ENCODE data around the gene COPS2.
"Not testable (repeated sequence)": the region's sequence is repeated elsewhere in the genome, so short reads cannot be mapped to it uniquely, and the experiment has no call there.

The COPS2 gene

DNA sequence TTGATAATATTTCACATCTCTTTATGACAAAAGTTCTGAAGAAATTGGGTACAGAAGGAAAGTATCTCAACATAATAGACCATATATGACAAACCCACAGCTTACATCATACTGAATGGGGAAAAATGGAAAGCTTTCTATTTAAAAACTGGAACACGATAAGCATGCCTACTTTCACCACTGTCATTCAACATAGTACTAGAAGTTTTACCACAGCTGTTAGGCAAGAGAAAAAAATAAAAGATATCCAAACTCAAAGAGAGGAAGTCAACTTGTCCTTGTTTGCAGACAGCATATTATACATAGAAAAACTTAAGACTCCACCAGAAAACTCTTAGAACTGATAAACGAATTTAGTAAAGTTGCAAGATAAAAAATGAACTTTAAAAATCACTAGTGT is 40.3 kb downstream of the COPS2 start:
- in situ Hi-C loops (cut with MboI; ENCODE audit: low sequenced_read_pairs) = no loop called here

DNA sequence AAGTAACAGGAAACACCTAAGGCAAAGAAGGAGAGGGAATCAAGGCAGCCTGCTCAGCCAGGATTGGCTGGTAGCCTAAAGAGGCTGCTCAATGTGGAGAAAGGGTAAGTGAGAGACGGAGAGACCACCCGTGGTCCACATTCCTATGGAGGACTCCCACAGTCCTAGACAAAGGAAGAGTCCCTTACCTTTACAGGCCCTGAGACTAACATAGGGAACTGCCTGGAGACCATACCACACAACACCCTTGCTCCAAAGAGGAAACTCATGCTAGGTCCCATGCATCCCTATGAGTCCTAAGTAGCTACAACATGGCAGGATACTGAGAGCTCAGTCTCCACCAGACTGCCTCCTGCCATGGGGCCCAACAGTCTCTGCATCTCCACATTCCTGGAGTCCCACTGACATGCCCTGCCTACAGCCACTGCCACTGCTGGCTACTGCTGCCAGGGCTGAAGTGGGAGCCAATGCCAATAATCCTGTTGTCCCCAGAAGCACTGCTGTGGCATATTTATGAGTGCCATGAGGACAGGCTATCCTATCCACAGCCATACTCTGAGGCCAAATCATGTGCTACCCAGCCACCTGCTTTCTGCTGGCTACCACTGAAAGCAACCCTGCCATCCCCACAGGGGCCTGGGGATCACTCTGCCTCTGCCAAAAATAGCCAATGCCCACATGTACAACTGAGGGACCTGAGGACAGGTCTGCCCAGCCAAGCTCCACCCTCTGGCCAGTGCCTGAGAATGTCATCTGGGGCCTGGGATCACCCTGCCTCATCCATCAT is 45.0 kb downstream of the COPS2 start:
- in situ Hi-C loops (cut with MboI; ENCODE audit: low sequenced_read_pairs) = no loop called here

DNA sequence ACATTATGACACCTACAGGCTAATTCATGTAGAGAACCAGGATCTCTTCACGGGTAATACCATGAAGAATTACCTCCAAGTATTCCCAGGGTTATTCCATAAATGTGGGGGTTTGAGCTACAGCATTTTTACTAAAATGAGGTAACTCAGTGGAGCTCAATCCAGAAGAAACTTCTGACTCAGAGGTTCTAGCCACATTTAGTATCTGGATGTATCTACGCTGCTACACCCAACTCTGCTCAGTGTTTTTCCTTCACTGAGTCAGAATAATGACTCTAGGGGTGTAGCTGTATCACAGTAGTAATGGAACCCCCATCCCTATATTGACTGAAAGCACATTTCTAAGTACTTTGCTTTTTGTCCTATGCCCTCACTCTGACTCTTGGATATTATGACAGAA is 52.4 kb downstream of the COPS2 start:
- in situ Hi-C loops (cut with MboI; ENCODE audit: low sequenced_read_pairs) = no loop called here

DNA sequence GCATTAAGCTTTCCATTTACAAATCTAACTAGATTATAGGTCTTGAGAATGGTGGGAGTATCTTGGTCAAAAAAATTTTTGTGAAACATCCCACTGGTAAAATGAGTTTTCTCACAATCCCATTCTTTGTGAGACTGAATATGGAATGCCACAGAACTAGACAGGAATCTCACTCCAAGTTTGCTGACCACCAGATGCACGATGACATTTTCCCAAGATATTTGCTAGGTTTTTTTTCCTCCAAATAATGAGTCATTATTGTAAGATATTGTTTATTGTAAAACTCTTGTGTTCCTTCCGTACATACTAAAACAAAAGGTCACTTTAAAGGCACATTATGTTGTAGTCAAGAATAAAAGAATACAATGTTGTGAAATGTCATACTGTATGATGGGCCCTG is 53.9 kb downstream of the COPS2 start:
- in situ Hi-C loops (cut with MboI; ENCODE audit: low sequenced_read_pairs) = no loop called here

DNA sequence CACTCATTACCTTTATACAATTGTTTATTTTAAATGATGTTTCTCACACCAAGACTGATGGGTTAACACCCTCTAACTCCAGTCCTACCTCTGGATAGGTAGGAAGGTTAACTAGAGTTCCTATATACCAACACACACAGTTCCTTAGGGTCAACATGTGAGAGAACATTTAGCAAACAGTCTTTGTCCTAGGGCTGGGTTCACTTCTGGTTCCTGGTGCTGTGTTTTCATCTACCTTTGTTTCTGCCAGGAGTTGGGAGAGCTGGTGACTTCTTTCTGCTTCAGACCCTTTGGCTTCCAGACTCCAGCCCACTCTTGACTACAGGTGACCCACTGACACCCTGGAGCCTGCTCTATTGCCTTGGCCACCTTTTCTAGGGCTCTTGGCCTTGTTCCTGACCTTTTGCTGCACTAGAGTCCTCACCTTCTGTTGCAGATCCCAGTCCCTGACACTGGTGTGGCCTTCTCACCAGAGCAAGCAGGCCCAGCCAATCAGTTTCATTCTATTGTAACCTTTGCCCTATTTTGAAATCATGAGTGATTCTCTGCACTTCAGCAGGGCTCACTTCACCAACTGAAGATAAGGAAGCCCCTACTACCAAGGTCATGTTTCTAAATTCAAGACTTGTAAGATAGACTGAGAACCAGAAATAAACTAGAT is 59.2 kb downstream of the COPS2 start:
- in situ Hi-C loops (cut with MboI; ENCODE audit: low sequenced_read_pairs) = no loop called here

DNA sequence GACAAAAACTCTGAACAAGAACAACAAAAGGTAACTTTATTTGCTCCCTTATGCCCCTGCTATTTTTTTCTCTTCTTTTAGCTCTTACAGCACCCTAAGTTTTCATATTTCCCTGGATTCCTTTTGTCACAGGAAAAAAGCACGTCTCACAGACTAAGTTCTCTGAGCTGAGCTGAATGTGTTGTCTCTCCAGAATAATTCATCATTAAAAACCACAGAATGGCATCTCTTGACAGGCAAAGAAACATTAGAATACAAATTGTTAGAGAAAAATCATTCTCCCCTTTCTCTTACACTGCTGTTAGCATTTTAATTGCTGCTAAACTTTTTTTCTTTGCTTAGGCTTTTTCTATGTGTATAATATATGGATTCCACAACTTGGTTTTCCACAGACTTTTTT is 60.5 kb downstream of the COPS2 start:
- in situ Hi-C loops (cut with MboI; ENCODE audit: low sequenced_read_pairs) = no loop called here

DNA sequence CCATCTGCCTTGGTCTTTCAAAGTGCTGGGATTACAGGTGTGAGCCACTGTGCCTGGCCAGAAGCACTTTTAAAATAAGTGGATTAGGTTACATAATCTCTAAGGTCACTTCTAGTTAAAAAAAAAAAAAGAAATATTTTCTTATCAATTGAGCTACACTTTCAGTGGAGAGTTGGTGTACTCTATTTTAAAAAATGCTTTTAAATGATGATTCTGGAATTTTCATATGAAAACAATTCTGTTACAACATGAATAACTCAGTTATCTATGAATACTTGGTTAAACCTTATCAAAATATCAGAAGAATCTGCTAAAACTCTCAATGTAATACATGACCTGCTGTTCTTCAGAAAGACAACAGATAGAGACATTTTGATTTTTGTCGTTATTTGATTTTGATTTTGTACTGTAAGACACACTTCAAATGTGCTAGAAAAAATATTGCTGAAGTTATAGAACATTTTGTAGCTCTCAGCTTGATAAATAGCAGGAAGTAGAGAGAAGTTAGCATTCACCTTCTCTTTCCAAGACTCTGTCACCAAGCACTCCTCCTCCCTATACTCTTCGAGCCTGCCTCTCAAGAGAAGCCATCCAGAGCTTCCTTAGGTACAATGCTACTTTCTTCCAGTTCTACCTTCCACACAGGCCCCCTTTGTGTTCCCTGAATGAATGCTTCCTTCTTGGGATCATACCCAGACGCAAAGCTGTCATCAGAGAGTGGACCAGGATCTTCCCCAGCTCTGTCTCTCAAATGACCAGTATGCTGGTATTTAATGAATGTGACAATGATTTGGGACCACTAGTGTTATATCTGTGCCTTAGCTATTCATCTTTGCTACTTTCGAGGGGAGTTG is 61.9 kb downstream of the COPS2 start:
- in situ Hi-C loops (cut with MboI; ENCODE audit: low sequenced_read_pairs) = no loop called here

DNA sequence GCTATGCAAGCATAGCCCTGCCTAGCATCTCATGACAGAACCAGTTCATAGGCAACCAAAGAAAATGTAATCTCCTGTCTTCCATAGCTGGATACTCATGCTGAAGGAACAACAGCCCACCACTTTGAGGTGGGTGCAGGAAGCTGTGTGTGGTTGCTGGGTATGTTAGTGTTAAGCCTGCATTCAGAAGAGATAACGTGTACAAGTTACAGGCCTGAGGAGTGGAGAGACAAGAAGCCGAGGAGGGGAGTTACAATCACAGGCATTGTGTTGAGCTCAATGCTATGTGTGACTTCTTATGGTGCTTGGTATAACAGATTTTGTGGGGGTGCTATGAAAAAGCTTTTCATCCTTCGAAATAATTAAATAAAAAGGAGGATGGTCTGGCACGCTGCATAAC is 66.4 kb downstream of the COPS2 start:
- in situ Hi-C loops (cut with MboI; ENCODE audit: low sequenced_read_pairs) = no loop called here

DNA sequence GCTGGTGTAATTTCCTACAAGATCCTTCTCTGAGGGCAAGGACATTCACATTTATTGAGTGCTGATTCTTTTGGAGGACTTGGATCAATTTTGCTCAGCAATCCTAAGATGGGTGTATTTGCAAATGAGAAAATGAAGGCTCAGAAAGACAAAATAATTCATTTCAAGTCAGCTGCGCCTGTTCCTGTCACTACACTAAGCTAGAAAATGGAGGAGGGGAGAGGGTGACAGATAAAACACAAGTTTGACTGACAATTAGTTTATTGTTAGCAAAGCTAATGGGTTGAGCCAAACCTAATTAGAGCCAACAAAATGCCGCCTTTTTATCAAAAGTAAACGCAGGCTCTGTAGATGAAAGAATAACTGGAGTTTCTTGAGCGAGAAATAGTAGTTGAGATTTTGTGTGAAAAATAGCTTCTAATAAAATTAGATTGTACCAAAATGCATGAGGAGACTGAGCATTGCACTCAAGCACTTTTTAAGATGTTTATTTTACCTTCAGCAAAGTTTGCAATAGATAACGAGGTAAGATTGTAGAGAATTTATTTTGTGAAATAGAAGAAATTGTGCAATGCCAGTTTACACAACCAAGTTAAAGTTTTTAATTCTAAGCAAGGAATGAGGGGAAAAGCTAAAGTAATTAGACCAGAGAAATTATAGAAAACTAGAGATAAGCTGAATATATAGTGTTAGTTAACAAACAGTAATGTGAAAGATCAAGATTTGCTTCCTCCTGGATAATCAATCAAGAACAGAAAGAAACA is 69.5 kb downstream of the COPS2 start:
- in situ Hi-C loops (cut with MboI; ENCODE audit: low sequenced_read_pairs) = no loop called here

DNA sequence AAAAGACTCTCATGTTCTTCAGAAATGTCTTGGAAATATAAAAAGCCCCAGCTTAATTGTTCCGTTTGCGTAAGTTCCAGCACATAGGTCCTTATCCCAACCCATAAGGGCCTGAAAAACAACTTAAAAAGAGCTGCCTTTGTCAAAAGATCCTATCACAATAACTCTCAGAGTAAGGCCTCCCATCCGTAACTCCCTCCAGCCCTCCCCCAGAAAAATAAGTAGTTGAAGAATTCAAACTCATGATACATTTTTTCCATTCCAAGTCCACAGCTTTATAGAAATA is 71.2 kb downstream of the COPS2 start:
- in situ Hi-C loops (cut with MboI; ENCODE audit: low sequenced_read_pairs) = no loop called here

DNA sequence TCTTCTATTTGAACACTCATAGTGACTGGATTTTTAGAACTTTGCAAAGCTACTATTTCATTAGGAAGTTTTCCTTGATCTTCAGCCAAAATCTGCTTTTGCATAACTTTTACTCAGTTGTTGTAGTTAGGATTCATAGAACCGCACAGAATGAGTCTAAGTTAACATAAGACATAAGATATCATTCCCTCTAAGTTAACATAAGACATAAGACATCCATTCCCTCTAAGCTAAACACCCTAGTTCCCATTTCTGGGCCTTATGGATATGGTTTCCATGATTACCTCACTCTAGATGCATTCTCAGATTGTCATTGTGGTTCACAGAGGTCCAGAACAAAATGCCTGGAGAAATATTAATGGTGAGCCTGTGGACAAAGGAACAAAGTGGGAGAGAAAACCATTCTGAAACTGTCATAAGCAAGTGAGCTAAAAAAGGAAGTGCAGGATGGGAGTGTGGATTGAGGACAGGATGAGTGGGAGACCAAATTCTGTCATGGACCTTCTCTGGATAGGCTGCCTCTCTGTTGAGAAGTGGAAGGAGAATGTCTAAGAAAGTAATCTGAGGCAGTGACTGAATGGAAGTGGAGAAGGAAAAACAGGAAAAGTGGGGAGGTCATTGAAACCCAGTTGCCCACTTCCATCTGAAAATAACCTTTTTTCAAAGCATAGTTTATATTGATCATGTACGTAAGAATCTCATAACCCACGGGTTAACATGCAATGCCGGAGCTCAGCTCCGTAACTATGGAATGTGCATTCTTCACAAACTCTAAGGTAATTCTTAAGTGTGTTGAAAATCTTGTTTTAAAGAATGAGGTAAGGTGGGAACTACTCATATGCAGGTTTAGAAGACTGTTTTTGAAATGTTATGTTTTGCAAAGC is 71.8 kb downstream of the COPS2 start:
- in situ Hi-C loops (cut with MboI; ENCODE audit: low sequenced_read_pairs) = no loop called here

DNA sequence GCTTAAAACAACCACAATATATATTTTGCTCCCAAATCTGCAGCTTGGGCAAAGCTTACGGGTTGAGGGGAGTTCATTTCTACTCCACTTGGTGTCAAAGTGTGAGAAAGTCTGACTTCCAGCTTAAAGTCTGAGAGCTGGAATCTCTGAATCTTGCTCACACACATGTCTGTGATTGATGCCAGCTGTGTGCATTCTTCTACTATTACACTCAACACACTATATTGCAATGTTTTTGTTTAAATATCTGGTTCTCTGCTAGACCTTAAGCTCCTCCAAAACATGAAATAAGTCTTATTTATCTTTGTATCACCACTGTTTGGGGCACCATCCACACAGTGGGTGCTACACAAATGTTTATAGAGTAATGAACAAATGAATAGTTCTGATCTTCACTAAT is 72.4 kb downstream of the COPS2 start:
- in situ Hi-C loops (cut with MboI; ENCODE audit: low sequenced_read_pairs) = no loop called here

DNA sequence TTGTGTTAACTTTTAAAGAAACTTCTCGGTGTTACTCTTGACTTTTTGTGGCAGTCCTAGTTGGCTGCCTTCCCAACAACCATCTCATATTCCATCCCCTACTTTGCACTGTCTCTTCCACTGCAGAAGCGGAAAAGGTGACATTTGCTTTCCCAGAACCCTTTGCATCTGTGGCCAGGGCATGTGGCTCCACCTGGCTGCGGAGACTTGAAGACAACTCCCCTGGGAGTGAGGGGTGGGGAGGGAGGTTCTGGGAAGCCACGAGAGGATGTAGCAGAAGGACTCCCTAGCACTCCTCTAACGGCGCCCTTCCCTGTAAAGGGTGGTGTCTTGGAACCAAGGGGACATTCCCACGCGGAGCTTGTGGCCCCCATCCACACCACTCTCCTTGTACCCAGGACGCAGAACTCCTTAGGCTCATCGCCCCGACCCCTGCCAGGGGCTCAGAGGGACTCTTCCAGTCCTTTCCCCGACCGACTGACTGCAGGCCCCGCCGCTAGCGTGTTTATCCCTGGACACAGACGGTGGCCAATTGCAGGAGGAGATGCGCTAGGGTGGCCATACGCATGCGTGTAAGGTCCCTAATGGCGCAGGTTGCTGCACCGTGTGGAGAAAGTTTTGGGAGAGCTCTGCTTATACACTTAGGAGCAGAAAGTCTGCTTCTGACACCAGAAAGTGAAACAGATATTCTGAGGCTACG is 75.9 kb downstream of the COPS2 start:
- in situ Hi-C loops (cut with MboI; ENCODE audit: low sequenced_read_pairs) = no loop called here

DNA sequence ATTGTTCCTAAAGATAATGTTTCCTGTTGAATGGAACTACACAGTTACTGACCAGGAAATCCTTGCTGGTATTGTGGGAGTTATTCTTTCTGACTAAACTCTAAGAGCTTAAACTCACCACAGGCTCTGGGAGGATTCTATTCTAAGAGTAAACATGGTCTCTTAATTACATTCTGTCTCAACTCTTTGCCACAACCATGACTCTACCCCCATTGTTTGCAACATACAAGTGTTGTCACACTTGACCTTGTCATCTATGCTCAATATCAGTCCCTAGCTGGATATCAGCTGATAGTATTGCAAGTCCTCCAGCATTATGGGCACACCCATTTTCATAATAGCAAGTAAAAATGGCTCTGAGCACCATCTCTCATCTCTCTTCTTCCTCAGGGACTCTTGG is 79.5 kb downstream of the COPS2 start:
- in situ Hi-C loops (cut with MboI; ENCODE audit: low sequenced_read_pairs) = no loop called here

DNA sequence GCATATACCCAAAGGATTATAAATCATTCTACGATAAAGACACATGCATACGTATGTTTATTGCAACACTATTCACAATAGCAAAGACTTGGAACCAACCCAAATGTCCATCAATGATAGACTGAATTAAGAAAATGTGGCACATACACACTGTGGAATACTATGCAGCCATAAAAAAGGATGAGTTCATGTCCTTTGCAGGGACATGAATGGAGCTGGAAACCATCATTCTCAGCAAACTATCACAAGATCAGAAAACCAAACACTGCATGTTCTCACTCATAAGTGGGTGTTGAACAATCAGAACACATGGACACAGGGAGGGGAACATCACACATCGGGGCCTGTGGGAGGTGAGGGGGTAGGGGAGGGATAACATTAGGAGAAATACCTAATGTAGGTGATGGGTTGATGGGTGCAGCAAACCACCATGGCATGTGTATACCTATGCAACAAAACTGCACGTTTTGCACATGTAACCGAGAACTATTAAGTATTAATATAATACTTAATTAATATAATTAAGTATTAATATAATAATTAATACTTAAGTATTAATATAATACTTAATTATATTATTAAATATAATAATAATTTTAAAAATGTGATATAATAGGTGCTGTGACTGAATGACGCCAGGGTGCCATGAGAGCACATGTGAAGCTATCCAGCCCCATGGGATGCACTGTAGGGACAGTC is 80.7 kb downstream of the COPS2 start:
- in situ Hi-C loops (cut with MboI; ENCODE audit: low sequenced_read_pairs) = not testable (repeated sequence)
